ENCODE results near the gene CXCL3. TPM values are rescaled to one million over a fixed set of nuclear protein-coding genes. Genes with fewer than 3 reads are reported as not detected.

Gene CXCL3
- total RNA-seq, 6 experiments from 2014 or later: 0.40 to 2.3 (median 1.4) TPM

GRCh38 chr4:73988061-73988460, 50.4 kb downstream of the CXCL3 start, which contains the start of gene PPBP:
TSS of gene PPBP (minus strand) at chr4:73988190. CDS start at chr4:73988103, 87 bp downstream.
- Mint-ChIP-seq H3K4me3 (no peak within 1 kb of the TSS), H3K4me1 (ENCODE audit: low read depth) (no peaks in the 10 kb centered on the region), H3K27me3 (ENCODE audit: insufficient read depth) (peaks cover 4% of the 10 kb centered on the region; the same call in 1 of the 2 replicates), H3K36me3 (ENCODE audit: low read depth) (no peaks in the 10 kb centered on the region), H3K27ac (no peak within 1 kb of the TSS), H3K9me3 (no peaks in the 10 kb centered on the region)
- no peak for DNase-seq
- TF ChIP-seq CTCF (IDR thresholded peaks at IDR 0.05): no peak

Other genes starting within 250 kb of the CXCL3 start
- under 1 TPM in 2 of 6 experiments, not detected in 4; 0.12 to 0.24 TPM for gene CXCL6, start 202.0 kb downstream of the CXCL3 start, total RNA-seq (2021; fragmentation: NEBNext Ultra II Directional; extraction: Animal tissue kit (Norgen Biotek cat#: 25700))
- gene PF4V1, start 185.4 kb downstream of the CXCL3 start, total RNA-seq (2021; fragmentation: NEBNext Ultra II Directional; extraction: Animal tissue kit (Norgen Biotek cat#: 25700)): not detected
- gene CXCL1, start 169.3 kb downstream of the CXCL3 start, total RNA-seq (2021; fragmentation: NEBNext Ultra II Directional; extraction: Animal tissue kit (Norgen Biotek cat#: 25700)): 1 to 10 TPM in 5 of 6 experiments, under 1 TPM in 1; 0.71 to 5.0 (median 4.3) TPM
- under 1 TPM in 1 of 6 experiments, not detected in 5; 0.33 TPM for gene PF4, start 56.7 kb downstream of the CXCL3 start, total RNA-seq (2021; fragmentation: NEBNext Ultra II Directional; extraction: Animal tissue kit (Norgen Biotek cat#: 25700))
- gene PPBP, start 50.5 kb downstream of the CXCL3 start, total RNA-seq (2021; fragmentation: NEBNext Ultra II Directional; extraction: Animal tissue kit (Norgen Biotek cat#: 25700)): not detected
- under 1 TPM in 3 of 6 experiments, not detected in 3; 0.07 to 0.17 (median 0.14) TPM for gene CXCL5, start 40.0 kb downstream of the CXCL3 start, total RNA-seq (2021; fragmentation: NEBNext Ultra II Directional; extraction: Animal tissue kit (Norgen Biotek cat#: 25700))
- 1 to 10 TPM; 1.1 to 3.2 (median 1.9) TPM for gene CXCL2, start 60.5 kb upstream of the CXCL3 start, total RNA-seq (2021; fragmentation: NEBNext Ultra II Directional; extraction: Animal tissue kit (Norgen Biotek cat#: 25700))
- 1 to 10 TPM; 5.2 to 9.0 (median 8.1) TPM for gene MTHFD2L, start 119.4 kb upstream of the CXCL3 start, total RNA-seq (2021; fragmentation: NEBNext Ultra II Directional; extraction: Animal tissue kit (Norgen Biotek cat#: 25700))